SU-DHL-6 (cell line): ENCODE measurements around the gene SLC13A1.

Source experiments
- EZH2phosphoT487 ChIP-seq: fragments of 200-600 bp; sonication (generic), shearing (Covaris generic); conservative IDR thresholded peaks from 2 replicates; pipeline ENCODE4 v1.6.1; 2018; ENCODE audit warnings: mild to moderate bottlenecking, antibody characterized with exemption, low read length, moderate library complexity, mixed read lengths
- TF ChIP-seq, protein P1 (sequence below): fragments of 200-600 bp; sonication (generic); IDR thresholded peaks from one replicate; pipeline ENCODE4 v1.5.1; 2017; ENCODE audit warnings: antibody characterized with exemption, mild to moderate bottlenecking, low read length, moderate library complexity; ENCODE audit not compliant: insufficient read depth, poor library complexity, severe bottlenecking

DNA sequence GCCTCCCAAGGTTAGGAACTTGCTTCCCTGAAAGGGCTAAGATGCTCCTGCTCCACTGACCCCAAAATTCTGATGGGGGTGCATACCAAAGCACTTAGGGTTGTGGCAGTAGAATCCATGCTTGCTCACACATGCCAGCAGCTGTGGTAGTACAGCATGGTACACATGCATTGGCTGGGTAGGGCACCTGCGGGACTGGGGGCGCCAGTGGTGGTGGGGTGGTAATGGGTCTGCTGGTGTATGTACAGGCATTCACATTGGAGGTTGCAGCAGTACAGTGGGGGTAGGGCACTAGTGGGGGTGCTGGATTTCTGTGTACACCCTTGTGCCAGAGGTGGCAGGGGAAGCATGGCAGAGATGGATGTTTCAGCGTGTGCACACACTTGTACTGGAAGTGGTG, 132.0 kb downstream of the SLC13A1 start:
- TF ChIP-seq, protein P1, sequence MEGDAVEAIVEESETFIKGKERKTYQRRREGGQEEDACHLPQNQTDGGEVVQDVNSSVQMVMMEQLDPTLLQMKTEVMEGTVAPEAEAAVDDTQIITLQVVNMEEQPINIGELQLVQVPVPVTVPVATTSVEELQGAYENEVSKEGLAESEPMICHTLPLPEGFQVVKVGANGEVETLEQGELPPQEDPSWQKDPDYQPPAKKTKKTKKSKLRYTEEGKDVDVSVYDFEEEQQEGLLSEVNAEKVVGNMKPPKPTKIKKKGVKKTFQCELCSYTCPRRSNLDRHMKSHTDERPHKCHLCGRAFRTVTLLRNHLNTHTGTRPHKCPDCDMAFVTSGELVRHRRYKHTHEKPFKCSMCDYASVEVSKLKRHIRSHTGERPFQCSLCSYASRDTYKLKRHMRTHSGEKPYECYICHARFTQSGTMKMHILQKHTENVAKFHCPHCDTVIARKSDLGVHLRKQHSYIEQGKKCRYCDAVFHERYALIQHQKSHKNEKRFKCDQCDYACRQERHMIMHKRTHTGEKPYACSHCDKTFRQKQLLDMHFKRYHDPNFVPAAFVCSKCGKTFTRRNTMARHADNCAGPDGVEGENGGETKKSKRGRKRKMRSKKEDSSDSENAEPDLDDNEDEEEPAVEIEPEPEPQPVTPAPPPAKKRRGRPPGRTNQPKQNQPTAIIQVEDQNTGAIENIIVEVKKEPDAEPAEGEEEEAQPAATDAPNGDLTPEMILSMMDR = no peak
- no peak for TF ChIP-seq EZH2phosphoT487
